HG03457 (cell line): ENCODE data around the gene CACNA1H.
"Not testable (repeated sequence)": the region's sequence is repeated elsewhere in the genome, so short reads cannot be mapped to it uniquely, and the experiment has no call there.

Experiments
- ATAC-seq: cut with Tn5 transposase; IDR thresholded peaks from one replicate; pipeline ENCODE4 v1.9.1; 2021; ENCODE audit warnings: moderate number of reproducible peaks; ENCODE audit not compliant: unreplicated experiment

The CACNA1H gene

GRCh38 chr16:1185460-1186207 lies 32.7 kb downstream of the CACNA1H start:
- ATAC-seq, result not testable (repeated sequence)

GRCh38 chr16:1188432-1189189 lies 35.7 kb downstream of the CACNA1H start:
- no peak for ATAC-seq

GRCh38 chr16:1189455-1189854 lies 36.5 kb downstream of the CACNA1H start:
- ATAC-seq, result no peak

- ATAC-seq, result not testable (repeated sequence)
Measured at GRCh38 chr16:1190789-1191188, 37.9 kb downstream of the CACNA1H start.

GRCh38 chr16:1192384-1193073 lies 39.6 kb downstream of the CACNA1H start:
- ATAC-seq, result no peak

- ATAC-seq, result no peak
Measured at GRCh38 chr16:1193143-1193824, 40.4 kb downstream of the CACNA1H start.

- ATAC-seq, result no peak
Measured at GRCh38 chr16:1193825-1194581, 41.1 kb downstream of the CACNA1H start.

- ATAC-seq, result no peak
Measured at GRCh38 chr16:1194665-1195392, 41.9 kb downstream of the CACNA1H start.

GRCh38 chr16:1195393-1195666 lies 42.4 kb downstream of the CACNA1H start:
- ATAC-seq, result no peak

GRCh38 chr16:1196494-1196893 lies 43.6 kb downstream of the CACNA1H start:
- no peak for ATAC-seq

- ATAC-seq, result no peak
Measured at GRCh38 chr16:1197237-1197866, 44.4 kb downstream of the CACNA1H start.

- no peak for ATAC-seq
Measured at GRCh38 chr16:1198194-1198593, 45.3 kb downstream of the CACNA1H start.

GRCh38 chr16:1198671-1199346 lies 45.9 kb downstream of the CACNA1H start:
- not testable (repeated sequence) for ATAC-seq

- ATAC-seq, result no peak
Measured at GRCh38 chr16:1199347-1200013, 46.6 kb downstream of the CACNA1H start.

- ATAC-seq, result no peak
Measured at GRCh38 chr16:1200014-1200627, 47.2 kb downstream of the CACNA1H start.

GRCh38 chr16:1201444-1201843 lies 48.5 kb downstream of the CACNA1H start:
- no peak for ATAC-seq

GRCh38 chr16:1202274-1202673 lies 49.4 kb downstream of the CACNA1H start:
- ATAC-seq, result no peak

- no peak for ATAC-seq
Measured at GRCh38 chr16:1204933-1205332, 52.0 kb downstream of the CACNA1H start.
